ENCODE results near the gene PKNOX2.

PKNOX2 gene

GRCh38 chr11:125423247-125423849 is 258.8 kb downstream of the PKNOX2 start:
- H3K4me3 ChIP-seq (ENCODE audit: low read depth, low read length), result no peak overlapping the region
- DNase-seq (ENCODE audit: low read depth), result no peak
- TF ChIP-seq CTCF (IDR thresholded peaks at IDR 0.05; ENCODE audit: low read depth, low read length, missing control alignments), result peak; percentile 72

GRCh38 chr11:125425601-125426000 is 261.1 kb downstream of the PKNOX2 start:
- no peak for DNase-seq (ENCODE audit: low read depth)
- no peak overlapping the region for H3K4me3 ChIP-seq (ENCODE audit: low read depth, low read length)

GRCh38 chr11:125426818-125427528 is 262.4 kb downstream of the PKNOX2 start:
- no peak overlapping the region for H3K4me3 ChIP-seq (ENCODE audit: low read depth, low read length)

More at GRCh38 chr11:125425601-125426000, 261.1 kb downstream of the PKNOX2 start:
- no peak for TF ChIP-seq CTCF (IDR thresholded peaks at IDR 0.05; ENCODE audit: low read depth, low read length, missing control alignments)

GRCh38 chr11:125428486-125429173 is 264.1 kb downstream of the PKNOX2 start:
- no peak for DNase-seq (ENCODE audit: low read depth)
- no peak overlapping the region for H3K4me3 ChIP-seq (ENCODE audit: low read depth, low read length)
- peak; percentile 17 for TF ChIP-seq CTCF (IDR thresholded peaks at IDR 0.05; ENCODE audit: low read depth, low read length, missing control alignments)

More at GRCh38 chr11:125426818-125427528, 262.4 kb downstream of the PKNOX2 start:
- no peak for TF ChIP-seq CTCF (IDR thresholded peaks at IDR 0.05; ENCODE audit: low read depth, low read length, missing control alignments)
- DNase-seq (ENCODE audit: low read depth), result no peak

GRCh38 chr11:125429174-125429707 is 264.7 kb downstream of the PKNOX2 start:
- TF ChIP-seq CTCF (IDR thresholded peaks at IDR 0.05; ENCODE audit: low read depth, low read length, missing control alignments), result peak; percentile 96

GRCh38 chr11:125429807-125430678 is 265.5 kb downstream of the PKNOX2 start:
- no peak for DNase-seq (ENCODE audit: low read depth)
- no peak for TF ChIP-seq CTCF (IDR thresholded peaks at IDR 0.05; ENCODE audit: low read depth, low read length, missing control alignments)
- H3K4me3 ChIP-seq (ENCODE audit: low read depth, low read length), result no peak overlapping the region

More at GRCh38 chr11:125429174-125429707, 264.7 kb downstream of the PKNOX2 start:
- no peak overlapping the region for H3K4me3 ChIP-seq (ENCODE audit: low read depth, low read length)
- DNase-seq (ENCODE audit: low read depth), result peak; percentile 16
